ENCODE measurements around the gene SAMD4A.

The SAMD4A gene

GRCh38 chr14:54840798-54841197 is 273.9 kb downstream of the SAMD4A start:
- no peak for DNase-seq (ENCODE audit: low read depth)
- H3K4me3 ChIP-seq (ENCODE audit: low read length): no peak overlapping the region
- TF ChIP-seq CTCF (IDR thresholded peaks at IDR 0.05; ENCODE audit: insufficient read depth, low read depth, low read length, missing control alignments): no peak
